Measurements from ENCODE around the gene ADGB.
A peak's percentile ranks its signal among the peaks of the same experiment; 100 is the strongest.
"Not testable (repeated sequence)": the region's sequence is repeated elsewhere in the genome, so short reads cannot be mapped to it uniquely, and the experiment has no call there.

The ADGB gene

DNA sequence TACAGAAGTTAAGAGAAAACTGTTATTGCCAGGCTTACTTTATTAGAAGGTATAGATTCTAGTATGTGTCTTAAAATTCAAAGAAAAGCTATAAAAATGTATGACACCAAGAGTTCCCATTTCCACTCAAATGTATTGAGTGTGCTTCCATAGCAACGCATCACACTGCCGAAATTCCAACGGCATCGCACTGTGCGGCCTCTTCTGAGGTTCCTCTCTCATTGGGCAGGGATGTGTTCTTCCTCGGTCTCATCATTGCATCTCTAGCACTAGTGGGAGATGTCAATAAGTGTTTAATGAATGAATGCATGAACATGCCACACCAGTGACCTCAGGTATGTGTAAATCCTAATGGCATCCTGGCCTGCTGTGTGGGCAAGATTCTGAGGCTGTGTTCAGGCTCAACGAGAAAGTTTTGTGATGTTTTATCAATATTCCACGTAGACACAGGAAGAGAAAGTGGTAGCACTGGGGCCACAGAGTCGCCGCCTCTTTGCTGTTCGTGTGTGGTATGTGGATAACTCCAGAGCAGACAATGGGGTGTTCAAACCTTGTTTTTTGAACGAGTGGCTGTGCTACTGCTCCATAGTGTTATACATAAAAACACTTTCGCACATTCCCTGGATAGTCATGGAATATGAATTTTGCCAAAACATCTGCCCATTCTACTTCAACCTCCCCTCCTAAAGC is 171.6 kb downstream of the ADGB start:
- no peak overlapping the region for H3K9ac ChIP-seq (ENCODE audit: low read depth, low read length)
- no peaks in the 10 kb centered on the region for H3K9me3 ChIP-seq (replicated peaks; ENCODE audit: low read length)
- no peaks in the 10 kb centered on the region for H3K36me3 ChIP-seq (ENCODE audit: insufficient read depth, low read length)
- H3K27me3 ChIP-seq (ENCODE audit: control insufficient read depth, insufficient read depth, low read length) = no peaks in the 10 kb centered on the region
- no peaks in the 10 kb centered on the region for H3K4me1 ChIP-seq (ENCODE audit: control insufficient read depth, insufficient read depth, low read length)
- no peak overlapping the region for H3K4me3 ChIP-seq (ENCODE audit: low read length)
- no peak overlapping the region for H3K4me2 ChIP-seq (ENCODE audit: low read length)

- Histone ChIP-seq H3K27me3 (ENCODE audit: control insufficient read depth, insufficient read depth, low read length) (no peaks in the 10 kb centered on the region), H3K9ac (ENCODE audit: low read depth, low read length) (no peak overlapping the region), H3K36me3 (ENCODE audit: insufficient read depth, low read length) (no peaks in the 10 kb centered on the region), H3K9me3 (replicated peaks; ENCODE audit: low read length) (no peaks in the 10 kb centered on the region), H3K4me3 (ENCODE audit: low read length) (no peak overlapping the region), H3K4me2 (ENCODE audit: low read length) (no peak overlapping the region), H3K4me1 (ENCODE audit: control insufficient read depth, insufficient read depth, low read length) (no peaks in the 10 kb centered on the region)
Measured at GRCh38 chr6:146770965-146771735, 172.4 kb downstream of the ADGB start.

- H3K4me3 ChIP-seq (ENCODE audit: low read length) = no peak overlapping the region
- H3K9me3 ChIP-seq (replicated peaks; ENCODE audit: low read length) = no peaks in the 10 kb centered on the region
- H3K4me2 ChIP-seq (ENCODE audit: low read length) = no peak overlapping the region
- no peaks in the 10 kb centered on the region for H3K36me3 ChIP-seq (ENCODE audit: insufficient read depth, low read length)
- H3K4me1 ChIP-seq (ENCODE audit: control insufficient read depth, insufficient read depth, low read length) = no peaks in the 10 kb centered on the region
- H3K27me3 ChIP-seq (ENCODE audit: control insufficient read depth, insufficient read depth, low read length) = no peaks in the 10 kb centered on the region
- H3K9ac ChIP-seq (ENCODE audit: low read depth, low read length) = no peak overlapping the region
Measured at GRCh38 chr6:146775220-146775619, 176.4 kb downstream of the ADGB start.

DNA sequence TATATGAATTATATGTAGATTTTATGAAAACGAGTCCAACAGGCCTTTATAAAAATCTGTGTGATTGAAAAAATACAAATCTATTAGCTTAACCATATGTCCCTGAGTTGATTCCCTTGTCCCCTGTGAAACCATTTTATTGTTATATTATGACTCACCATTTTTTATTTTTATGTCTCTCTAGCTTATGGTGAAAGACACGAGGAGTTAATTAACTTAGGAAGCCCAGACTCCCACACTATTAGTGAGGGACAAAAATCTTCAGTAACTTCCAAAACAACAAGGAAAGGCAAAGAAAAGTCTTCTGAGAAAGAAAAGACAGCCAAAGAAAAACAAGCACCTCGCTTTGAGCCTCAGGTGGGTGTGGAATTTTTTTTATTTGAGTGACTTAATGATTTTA is 183.1 kb downstream of the ADGB start:
- H3K9me3 ChIP-seq (replicated peaks; ENCODE audit: low read length) = no peaks in the 10 kb centered on the region
- H3K4me1 ChIP-seq (ENCODE audit: control insufficient read depth, insufficient read depth, low read length) = no peaks in the 10 kb centered on the region
- H3K4me3 ChIP-seq (ENCODE audit: low read length) = no peak overlapping the region
- no peak overlapping the region for H3K4me2 ChIP-seq (ENCODE audit: low read length)
- H3K9ac ChIP-seq (ENCODE audit: low read depth, low read length) = no peak overlapping the region
- no peaks in the 10 kb centered on the region for H3K36me3 ChIP-seq (ENCODE audit: insufficient read depth, low read length)
- H3K27me3 ChIP-seq (ENCODE audit: control insufficient read depth, insufficient read depth, low read length) = no peaks in the 10 kb centered on the region

DNA sequence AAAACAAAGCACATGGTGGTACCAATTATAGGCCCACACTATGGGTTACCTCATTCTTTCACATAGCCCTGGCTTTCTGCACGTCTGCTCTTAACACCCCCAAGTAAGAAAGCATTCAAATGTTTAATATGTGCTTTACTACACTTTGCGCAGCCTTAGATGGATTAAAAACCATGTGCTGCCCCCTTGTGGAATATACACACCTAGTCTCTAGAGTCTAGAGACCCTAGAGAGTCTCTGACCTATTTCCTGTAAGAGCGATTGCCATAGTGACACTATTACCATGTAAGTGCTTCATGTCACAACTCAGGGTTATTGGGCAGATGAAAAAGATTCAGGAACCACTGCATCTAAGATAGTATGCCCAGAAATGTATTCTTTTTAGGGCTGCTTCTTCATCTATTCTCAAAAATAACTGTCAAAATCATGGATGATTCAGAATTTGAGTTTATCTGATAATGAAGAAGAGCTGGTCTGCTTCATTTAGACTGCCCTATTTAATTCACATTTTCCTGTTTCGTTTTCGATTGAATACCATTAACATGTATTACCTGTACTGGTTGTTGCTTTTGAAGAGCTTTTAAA is 186.3 kb downstream of the ADGB start:
- no peaks in the 10 kb centered on the region for H3K9me3 ChIP-seq (replicated peaks; ENCODE audit: low read length)
- no peaks in the 10 kb centered on the region for H3K36me3 ChIP-seq (ENCODE audit: insufficient read depth, low read length)
- no peak overlapping the region for H3K4me2 ChIP-seq (ENCODE audit: low read length)
- H3K4me1 ChIP-seq (ENCODE audit: control insufficient read depth, insufficient read depth, low read length) = no peaks in the 10 kb centered on the region
- no peaks in the 10 kb centered on the region for H3K27me3 ChIP-seq (ENCODE audit: control insufficient read depth, insufficient read depth, low read length)
- H3K9ac ChIP-seq (ENCODE audit: low read depth, low read length) = no peak overlapping the region
- H3K4me3 ChIP-seq (ENCODE audit: low read length) = no peak overlapping the region

- H3K4me1 ChIP-seq (ENCODE audit: control insufficient read depth, insufficient read depth, low read length) = no peaks in the 10 kb centered on the region
- no peaks in the 10 kb centered on the region for H3K9me3 ChIP-seq (replicated peaks; ENCODE audit: low read length)
- H3K4me3 ChIP-seq (ENCODE audit: low read length) = no peak overlapping the region
- H3K27me3 ChIP-seq (ENCODE audit: control insufficient read depth, insufficient read depth, low read length) = no peaks in the 10 kb centered on the region
- H3K4me2 ChIP-seq (ENCODE audit: low read length) = no peak overlapping the region
- no peak overlapping the region for H3K9ac ChIP-seq (ENCODE audit: low read depth, low read length)
- no peaks in the 10 kb centered on the region for H3K36me3 ChIP-seq (ENCODE audit: insufficient read depth, low read length)
Measured at GRCh38 chr6:146787876-146788508, 189.2 kb downstream of the ADGB start.

DNA sequence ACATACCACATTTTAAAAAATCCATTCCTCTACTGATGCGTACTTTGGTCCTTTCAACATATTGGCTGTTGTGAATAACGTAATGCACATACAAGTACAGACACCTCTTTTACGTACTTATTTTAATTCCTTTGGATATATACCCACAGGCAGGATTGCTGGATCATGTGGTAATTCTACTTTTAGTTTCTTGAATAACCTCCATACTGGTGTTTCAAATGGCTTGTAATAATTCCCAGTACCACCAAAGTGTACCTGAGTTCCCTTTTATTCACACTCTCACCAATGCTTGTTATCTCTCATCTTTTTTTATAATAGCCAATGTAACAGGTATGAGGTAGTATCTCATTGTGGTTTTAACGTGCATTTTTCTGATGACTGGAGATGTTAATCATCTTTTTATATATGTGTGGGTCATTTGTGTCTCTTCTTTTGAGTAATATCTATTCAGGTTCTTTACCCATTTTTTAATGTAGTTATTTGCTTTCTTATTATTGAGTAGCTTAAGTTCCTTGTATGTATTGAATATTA is 191.9 kb downstream of the ADGB start:
- no peaks in the 10 kb centered on the region for H3K36me3 ChIP-seq (ENCODE audit: insufficient read depth, low read length)
- H3K4me2 ChIP-seq (ENCODE audit: low read length) = no peak overlapping the region
- H3K4me3 ChIP-seq (ENCODE audit: low read length) = no peak overlapping the region
- no peaks in the 10 kb centered on the region for H3K4me1 ChIP-seq (ENCODE audit: control insufficient read depth, insufficient read depth, low read length)
- no peaks in the 10 kb centered on the region for H3K9me3 ChIP-seq (replicated peaks; ENCODE audit: low read length)
- no peak overlapping the region for H3K9ac ChIP-seq (ENCODE audit: low read depth, low read length)
- H3K27me3 ChIP-seq (ENCODE audit: control insufficient read depth, insufficient read depth, low read length) = no peaks in the 10 kb centered on the region

GRCh38 chr6:146791930-146792329 is 193.2 kb downstream of the ADGB start:
- Histone ChIP-seq H3K9ac (ENCODE audit: low read depth, low read length) (no peak overlapping the region), H3K27me3 (ENCODE audit: control insufficient read depth, insufficient read depth, low read length) (no peaks in the 10 kb centered on the region), H3K4me2 (ENCODE audit: low read length) (no peak overlapping the region), H3K9me3 (replicated peaks; ENCODE audit: low read length) (no peaks in the 10 kb centered on the region), H3K4me3 (ENCODE audit: low read length) (no peak overlapping the region), H3K36me3 (ENCODE audit: insufficient read depth, low read length) (no peaks in the 10 kb centered on the region), H3K4me1 (ENCODE audit: control insufficient read depth, insufficient read depth, low read length) (no peaks in the 10 kb centered on the region)

- H3K4me2 ChIP-seq (ENCODE audit: low read length); H3K4me1 ChIP-seq (ENCODE audit: control insufficient read depth, insufficient read depth, low read length); H3K9ac ChIP-seq (ENCODE audit: low read depth, low read length); H3K9me3 ChIP-seq (replicated peaks; ENCODE audit: low read length); H3K27me3 ChIP-seq (ENCODE audit: control insufficient read depth, insufficient read depth, low read length); H3K36me3 ChIP-seq (ENCODE audit: insufficient read depth, low read length); H3K4me3 ChIP-seq (ENCODE audit: low read length): not testable (repeated sequence)
Measured at GRCh38 chr6:146793218-146793617, 194.4 kb downstream of the ADGB start.

- no peaks in the 10 kb centered on the region for H3K4me1 ChIP-seq (ENCODE audit: control insufficient read depth, insufficient read depth, low read length)
- no peaks in the 10 kb centered on the region for H3K36me3 ChIP-seq (ENCODE audit: insufficient read depth, low read length)
- no peaks in the 10 kb centered on the region for H3K9me3 ChIP-seq (replicated peaks; ENCODE audit: low read length)
- H3K27me3 ChIP-seq (ENCODE audit: control insufficient read depth, insufficient read depth, low read length) = no peaks in the 10 kb centered on the region
- no peak overlapping the region for H3K9ac ChIP-seq (ENCODE audit: low read depth, low read length)
- H3K4me2 ChIP-seq (ENCODE audit: low read length) = no peak overlapping the region
- no peak overlapping the region for H3K4me3 ChIP-seq (ENCODE audit: low read length)
Measured at GRCh38 chr6:146795479-146796133, 196.8 kb downstream of the ADGB start.

DNA sequence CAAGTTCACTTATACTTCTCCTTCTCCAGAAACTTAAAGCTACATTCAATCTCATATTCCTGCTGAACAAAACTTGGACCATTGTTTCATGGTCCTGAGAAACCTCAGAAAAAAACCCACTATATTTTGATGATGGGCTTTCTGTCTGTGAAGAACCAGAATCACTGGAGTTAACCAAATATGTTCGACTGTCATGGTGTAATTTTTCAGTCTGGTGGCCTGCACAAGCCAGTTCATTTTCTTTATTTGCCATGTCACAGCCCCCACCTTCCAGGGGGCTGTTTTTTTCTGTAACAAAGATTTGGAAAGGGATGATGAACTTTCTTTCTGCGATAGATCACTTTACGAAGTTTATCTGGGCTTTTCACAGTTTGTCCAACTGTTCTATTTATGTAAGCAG is 204.4 kb downstream of the ADGB start:
- not testable (repeated sequence) for H3K9me3 ChIP-seq (replicated peaks; ENCODE audit: low read length); H3K4me1 ChIP-seq (ENCODE audit: control insufficient read depth, insufficient read depth, low read length); H3K36me3 ChIP-seq (ENCODE audit: insufficient read depth, low read length); H3K9ac ChIP-seq (ENCODE audit: low read depth, low read length); H3K27me3 ChIP-seq (ENCODE audit: control insufficient read depth, insufficient read depth, low read length); H3K4me3 ChIP-seq (ENCODE audit: low read length)
- H3K4me2 ChIP-seq (ENCODE audit: low read length) = peak overlapping the region; percentile 37

Data from skeletal muscle satellite cell (primary cell).